Measurements from ENCODE around the gene MPDZ. TPM values are rescaled to one million over a fixed set of nuclear protein-coding genes. Genes with fewer than 3 reads are reported as not detected.

MPDZ gene
- total RNA-seq, 1 donor from 2014 or later = 88.3 TPM

GRCh38 chr9:13116292-13116691, 163.2 kb downstream of the MPDZ start:
- Histone ChIP-seq H4K20me1 (ENCODE audit: low read depth) (no peaks in the 10 kb centered on the region), H3K4me2 (no peak overlapping the region), H3F3A (ENCODE audit: low read depth) (no peaks in the 10 kb centered on the region), H2AFZ (replicated peaks) (no peak overlapping the region), H3K79me2 (ENCODE audit: low read depth) (no peaks in the 10 kb centered on the region), H3K9me3 (ENCODE audit: low read depth) (no peaks in the 10 kb centered on the region), H3K27ac (no peak overlapping the region), H3K27me3 (no peaks in the 10 kb centered on the region), H3K4me1 (no peaks in the 10 kb centered on the region), H3K36me3 (peaks cover 6% of the 10 kb centered on the region), H3K4me3 (no peak overlapping the region), H3K9ac (no peak overlapping the region)
- no peaks in the 10 kb centered on the region for H3K4me1 Mint-ChIP-seq
- no peak overlapping the region for H3K4me3 Mint-ChIP-seq
- no peak overlapping the region for H3K27ac Mint-ChIP-seq
- TF ChIP-seq EZH2phosphoT487 (IDR thresholded peaks at IDR 0.05) (no peak), EZH2 (IDR thresholded peaks at IDR 0.05) (no peak), CTCF (IDR thresholded peaks at IDR 0.05) (no peak)
- no peaks in the 10 kb centered on the region for H3K27me3 Mint-ChIP-seq (ENCODE audit: insufficient read depth, low read depth)
- peaks cover 26% of the 10 kb centered on the region for H3K36me3 Mint-ChIP-seq
- no peaks in the 10 kb centered on the region for H3K9me3 Mint-ChIP-seq
- no peak for DNase-seq (ENCODE audit: low spot score)

DNA sequence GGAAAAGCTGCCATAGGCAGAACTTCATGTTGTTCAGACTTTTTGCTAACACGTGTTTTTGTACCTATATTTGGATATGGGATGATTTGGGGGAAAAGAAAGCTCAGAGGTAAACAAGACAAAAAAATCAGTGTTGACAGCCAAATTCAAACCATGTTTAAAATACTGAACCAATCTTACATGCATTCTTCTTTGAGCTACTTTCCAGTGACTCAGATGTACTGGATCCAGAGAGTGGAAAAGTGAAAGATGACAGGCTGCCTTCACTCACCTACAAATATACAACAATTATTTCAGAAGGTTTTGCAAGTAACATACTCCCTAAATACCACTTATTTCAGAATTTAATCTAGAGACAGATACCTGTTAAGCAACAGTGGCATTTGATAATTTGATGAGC, 165.7 kb downstream of the MPDZ start:
- Histone ChIP-seq H3K4me3 (no peak overlapping the region), H3K79me2 (ENCODE audit: low read depth) (no peaks in the 10 kb centered on the region), H3K4me1 (no peaks in the 10 kb centered on the region), H3K9me3 (ENCODE audit: low read depth) (no peaks in the 10 kb centered on the region), H3K4me2 (no peak overlapping the region), H3K36me3 (peaks cover 10% of the 10 kb centered on the region), H3K9ac (no peak overlapping the region), H4K20me1 (ENCODE audit: low read depth) (no peaks in the 10 kb centered on the region), H3K27ac (no peak overlapping the region), H2AFZ (replicated peaks) (no peak overlapping the region), H3K27me3 (no peaks in the 10 kb centered on the region), H3F3A (ENCODE audit: low read depth) (no peaks in the 10 kb centered on the region)
- H3K4me1 Mint-ChIP-seq = no peaks in the 10 kb centered on the region
- DNase-seq (ENCODE audit: low spot score) = no peak
- H3K9me3 Mint-ChIP-seq = no peaks in the 10 kb centered on the region
- no peaks in the 10 kb centered on the region for H3K27me3 Mint-ChIP-seq (ENCODE audit: insufficient read depth, low read depth)
- H3K36me3 Mint-ChIP-seq = peaks cover 33% of the 10 kb centered on the region
- no peak overlapping the region for H3K4me3 Mint-ChIP-seq
- no peak for TF ChIP-seq EZH2phosphoT487 (IDR thresholded peaks at IDR 0.05)
- TF ChIP-seq EZH2 (IDR thresholded peaks at IDR 0.05) = no peak
- TF ChIP-seq CTCF (IDR thresholded peaks at IDR 0.05) = no peak
- no peak overlapping the region for H3K27ac Mint-ChIP-seq

DNA sequence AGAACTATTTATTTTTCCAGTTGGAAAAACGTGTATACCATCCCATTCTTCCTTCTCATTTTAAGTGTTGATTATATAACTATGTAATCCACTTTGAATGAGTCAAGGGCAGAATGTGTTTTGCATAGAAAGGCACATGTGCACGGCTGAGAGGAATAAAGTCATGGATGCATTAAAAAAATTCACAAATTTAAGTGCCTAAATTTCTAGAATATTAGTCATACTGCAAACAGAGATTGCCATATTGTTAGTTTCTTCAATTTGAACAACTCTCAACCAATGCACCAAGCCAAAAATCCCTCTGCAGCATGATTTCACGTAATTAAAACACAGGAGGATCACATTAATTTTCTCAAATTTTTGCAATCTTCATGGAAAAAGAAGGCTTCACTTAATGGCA, 166.3 kb downstream of the MPDZ start:
- H3K27me3 ChIP-seq = no peaks in the 10 kb centered on the region
- no peak overlapping the region for H3K27ac ChIP-seq
- no peaks in the 10 kb centered on the region for H3K9me3 Mint-ChIP-seq
- no peaks in the 10 kb centered on the region for H3K4me1 Mint-ChIP-seq
- H3K4me2 ChIP-seq = no peak overlapping the region
- H3K36me3 Mint-ChIP-seq = peaks cover 31% of the 10 kb centered on the region
- no peak overlapping the region for H3K27ac Mint-ChIP-seq
- H3K36me3 ChIP-seq = peaks cover 13% of the 10 kb centered on the region
- no peaks in the 10 kb centered on the region for H3K9me3 ChIP-seq (ENCODE audit: low read depth)
- no peak overlapping the region for H2AFZ ChIP-seq (replicated peaks)
- no peaks in the 10 kb centered on the region for H3K27me3 Mint-ChIP-seq (ENCODE audit: insufficient read depth, low read depth)
- no peak for DNase-seq (ENCODE audit: low spot score)
- no peak overlapping the region for H3K9ac ChIP-seq
- no peak overlapping the region for H3K4me3 Mint-ChIP-seq
- H3K4me1 ChIP-seq = peaks cover 3% of the 10 kb centered on the region
- H3K4me3 ChIP-seq = no peak overlapping the region
- TF ChIP-seq EZH2phosphoT487 (IDR thresholded peaks at IDR 0.05) (no peak), EZH2 (IDR thresholded peaks at IDR 0.05) (no peak), CTCF (IDR thresholded peaks at IDR 0.05) (no peak)
- no peaks in the 10 kb centered on the region for H3K79me2 ChIP-seq (ENCODE audit: low read depth)
- H3F3A ChIP-seq (ENCODE audit: low read depth) = no peaks in the 10 kb centered on the region
- H4K20me1 ChIP-seq (ENCODE audit: low read depth) = no peaks in the 10 kb centered on the region

Measured in neural progenitor cell (in vitro differentiated cells).